ENCODE results near the gene ELAPOR1. TPM values are rescaled to one million over a fixed set of nuclear protein-coding genes. Genes with fewer than 3 reads are reported as not detected.

ELAPOR1 gene
- total RNA-seq, 1 experiment from 2014 or later = 0.10 TPM

DNA sequence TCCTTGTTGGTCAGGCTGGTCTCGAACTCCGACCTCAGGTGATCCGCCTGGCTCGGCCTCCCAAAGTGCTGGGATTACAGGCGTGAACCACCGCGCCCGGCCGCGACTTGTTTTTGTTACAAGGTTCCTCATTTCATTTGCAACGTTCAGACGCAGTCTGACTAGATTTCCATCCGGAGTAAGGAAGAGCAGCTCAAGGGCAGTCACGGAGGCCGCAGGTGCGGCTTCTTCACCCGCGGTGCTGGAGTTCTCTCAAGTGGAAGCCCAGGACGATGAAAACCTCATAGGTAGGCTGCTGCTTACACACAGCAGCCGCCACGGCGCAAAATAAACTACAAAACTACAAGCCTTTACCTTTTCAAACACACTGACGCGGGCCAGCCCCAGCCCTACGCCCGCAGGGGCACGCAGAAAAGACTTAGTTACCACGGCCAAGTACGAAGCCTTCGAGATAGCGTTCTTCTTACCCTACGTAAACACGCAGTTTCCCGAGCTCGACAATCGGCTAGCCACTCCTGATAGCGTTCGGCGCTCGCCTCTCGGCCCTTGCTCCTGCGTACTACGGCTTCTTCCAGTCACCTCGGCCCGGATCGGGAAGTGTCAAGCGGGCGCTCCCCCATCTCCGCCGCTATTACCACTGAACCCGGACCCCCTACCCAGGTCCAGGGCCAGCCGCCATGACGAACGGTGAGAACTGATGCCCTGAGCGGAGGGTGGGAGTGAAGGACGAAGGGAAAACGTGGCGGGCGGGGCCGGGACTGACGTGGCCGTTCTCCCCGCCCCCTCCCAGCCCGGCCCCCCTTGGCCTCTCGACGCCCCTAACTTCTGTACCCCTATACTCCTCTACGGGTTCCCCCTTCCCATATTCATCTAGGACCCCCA lies 23.5 kb upstream of the ELAPOR1 start, which contains the start of gene TMEM167B:
Gene TMEM167B (plus strand): TSS at position 569 of the 882 bp plus-strand sequence. CDS start 109 bp downstream, at position 678.
- peak; percentile 90 for DNase-seq
- H3K4me3 ChIP-seq (ENCODE audit: insufficient read depth, low read depth, low read length) = peak within 1 kb of the TSS; percentile 79
- H3K27me3 ChIP-seq (ENCODE audit: control insufficient read depth, insufficient read depth, low read length) = no peaks in the 10 kb centered on the region
- no peaks in the 10 kb centered on the region; the same call in 1 of the 2 replicates for H3K36me3 ChIP-seq (replicated peaks; ENCODE audit: control insufficient read depth, insufficient read depth, low read length)

DNA sequence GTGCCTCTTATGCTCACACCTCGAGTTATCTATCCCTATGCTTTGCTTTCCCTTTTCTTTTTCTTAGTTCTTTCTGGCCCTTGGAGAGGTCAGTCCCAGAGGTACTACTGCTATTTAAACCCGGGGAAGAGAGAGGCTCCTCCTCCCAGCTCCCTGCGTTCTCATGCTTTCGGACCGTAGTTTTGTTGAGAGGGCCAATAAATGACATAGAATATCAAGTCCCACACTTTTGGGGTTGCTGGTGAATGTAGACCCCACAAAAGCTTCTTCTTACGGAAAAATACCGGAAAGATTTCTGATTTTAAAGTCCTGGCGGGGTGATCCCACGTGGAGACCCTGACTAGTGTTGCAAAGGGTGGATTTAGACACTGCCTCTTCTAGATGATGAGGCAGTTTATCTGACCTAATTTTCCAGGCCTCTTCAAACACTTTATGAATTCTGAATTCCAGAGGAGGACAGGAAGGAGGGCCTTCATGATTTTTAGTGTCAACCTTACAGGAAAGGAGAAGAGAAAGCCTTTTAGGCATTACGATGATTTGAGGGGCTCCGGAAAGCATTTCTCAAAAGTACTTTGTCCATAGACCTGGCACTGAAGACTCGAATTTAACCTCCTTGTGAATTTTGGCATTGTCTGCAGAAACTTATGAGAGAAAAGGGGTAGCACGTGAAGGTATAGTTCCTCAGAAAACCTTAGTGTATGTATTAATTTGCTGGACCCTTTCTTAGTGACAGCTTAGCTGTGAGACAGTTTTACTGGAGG lies 22.7 kb upstream of the ELAPOR1 start:
- Histone ChIP-seq H3K27me3 (ENCODE audit: control insufficient read depth, insufficient read depth, low read length) (no peaks in the 10 kb centered on the region), H3K36me3 (replicated peaks; ENCODE audit: control insufficient read depth, insufficient read depth, low read length) (no peaks in the 10 kb centered on the region; the same call in 1 of the 2 replicates), H3K4me3 (ENCODE audit: insufficient read depth, low read depth, low read length) (peak overlapping the region; percentile 79)
- DNase-seq = peak; percentile 75

DNA sequence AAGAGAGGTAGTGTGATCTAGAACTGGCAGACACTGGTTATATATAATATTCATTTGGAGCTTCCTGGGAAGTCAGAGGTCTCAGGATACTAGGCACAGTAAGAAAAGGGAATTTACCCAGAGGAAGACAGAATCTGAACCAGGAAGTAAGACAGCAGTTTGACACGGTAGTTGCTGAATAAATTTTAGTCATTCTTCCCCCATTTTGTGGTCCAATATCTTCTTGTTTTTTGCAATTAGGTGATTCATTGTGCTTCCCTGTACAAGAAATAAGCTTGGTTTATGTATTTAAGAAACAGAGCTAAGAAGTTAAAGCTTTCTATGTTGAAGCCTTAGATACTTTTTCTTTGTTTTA lies 22.1 kb upstream of the ELAPOR1 start:
- H3K4me3 ChIP-seq (ENCODE audit: insufficient read depth, low read depth, low read length) = peak overlapping the region; percentile 79
- H3K27me3 ChIP-seq (ENCODE audit: control insufficient read depth, insufficient read depth, low read length) = no peaks in the 10 kb centered on the region
- no peaks in the 10 kb centered on the region; the same call in 1 of the 2 replicates for H3K36me3 ChIP-seq (replicated peaks; ENCODE audit: control insufficient read depth, insufficient read depth, low read length)
- no peak for DNase-seq

DNA sequence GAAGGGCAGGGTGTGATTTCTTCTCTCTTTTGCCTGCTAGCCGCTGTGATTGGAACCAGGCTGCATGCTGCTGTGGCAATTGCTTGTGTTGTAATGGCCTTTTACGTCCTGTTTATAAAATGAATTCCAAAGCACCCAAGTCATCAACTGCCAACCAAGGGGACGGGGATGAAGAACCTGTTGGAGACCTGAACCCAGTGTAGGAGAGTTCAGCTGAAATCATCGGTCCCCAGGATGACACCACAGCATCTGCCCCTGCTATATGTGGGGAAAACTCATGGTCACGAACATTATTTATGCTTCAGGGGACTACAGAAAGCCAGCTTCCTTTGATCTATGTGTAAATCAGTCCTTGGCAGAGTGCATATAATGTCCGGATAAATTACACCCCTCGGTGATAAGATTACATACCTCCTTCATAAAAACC lies 19.5 kb upstream of the ELAPOR1 start:
- no peak overlapping the region for H3K4me3 ChIP-seq (ENCODE audit: insufficient read depth, low read depth, low read length)
- no peak for DNase-seq
- no peaks in the 10 kb centered on the region; the same call in 1 of the 2 replicates for H3K36me3 ChIP-seq (replicated peaks; ENCODE audit: control insufficient read depth, insufficient read depth, low read length)
- H3K27me3 ChIP-seq (ENCODE audit: control insufficient read depth, insufficient read depth, low read length) = no peaks in the 10 kb centered on the region

DNA sequence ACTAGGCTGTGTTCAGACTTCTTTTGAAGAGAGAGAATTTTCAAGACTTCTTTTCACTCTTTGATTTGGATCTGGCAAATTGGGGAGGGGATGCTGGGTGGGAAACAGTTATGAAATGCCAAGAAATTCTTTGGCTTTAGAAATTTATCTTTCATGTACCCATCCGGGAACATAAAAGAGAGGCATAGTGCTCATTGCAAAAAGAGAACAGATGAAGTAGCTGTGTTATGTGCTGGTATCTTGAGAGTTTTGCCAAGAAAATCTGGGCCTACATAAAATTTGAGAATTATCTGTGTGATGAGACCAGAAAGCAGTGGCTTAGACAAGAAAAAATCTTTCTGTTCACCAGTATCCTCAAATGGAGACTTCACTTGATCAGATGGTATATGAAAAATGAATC lies 19.0 kb upstream of the ELAPOR1 start:
- DNase-seq = no peak
- Histone ChIP-seq H3K36me3 (replicated peaks; ENCODE audit: control insufficient read depth, insufficient read depth, low read length) (no peaks in the 10 kb centered on the region; the same call in 1 of the 2 replicates), H3K27me3 (ENCODE audit: control insufficient read depth, insufficient read depth, low read length) (no peaks in the 10 kb centered on the region), H3K4me3 (ENCODE audit: insufficient read depth, low read depth, low read length) (no peak overlapping the region)

DNA sequence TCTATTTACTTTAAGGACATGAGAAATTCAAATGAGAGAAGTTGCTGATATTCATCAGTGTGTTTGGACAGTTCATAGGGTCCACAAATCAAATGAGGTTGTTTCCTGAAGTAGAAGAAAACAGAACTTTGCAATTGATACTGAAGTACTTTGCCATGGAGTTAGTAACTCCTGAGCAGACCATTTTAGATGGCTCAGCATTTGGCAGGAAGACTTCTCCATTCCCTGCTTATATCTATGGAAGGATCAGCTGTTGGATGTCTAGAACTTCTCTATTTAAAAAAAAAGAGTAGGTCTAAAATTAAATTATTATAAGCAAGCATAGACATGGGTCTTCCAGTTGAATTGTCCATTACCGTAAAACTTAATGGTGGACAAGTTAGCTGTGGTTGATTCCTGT lies 18.3 kb upstream of the ELAPOR1 start:
- H3K27me3 ChIP-seq (ENCODE audit: control insufficient read depth, insufficient read depth, low read length) = no peaks in the 10 kb centered on the region
- no peak overlapping the region for H3K4me3 ChIP-seq (ENCODE audit: insufficient read depth, low read depth, low read length)
- no peaks in the 10 kb centered on the region; the same call in 1 of the 2 replicates for H3K36me3 ChIP-seq (replicated peaks; ENCODE audit: control insufficient read depth, insufficient read depth, low read length)
- no peak for DNase-seq

DNA sequence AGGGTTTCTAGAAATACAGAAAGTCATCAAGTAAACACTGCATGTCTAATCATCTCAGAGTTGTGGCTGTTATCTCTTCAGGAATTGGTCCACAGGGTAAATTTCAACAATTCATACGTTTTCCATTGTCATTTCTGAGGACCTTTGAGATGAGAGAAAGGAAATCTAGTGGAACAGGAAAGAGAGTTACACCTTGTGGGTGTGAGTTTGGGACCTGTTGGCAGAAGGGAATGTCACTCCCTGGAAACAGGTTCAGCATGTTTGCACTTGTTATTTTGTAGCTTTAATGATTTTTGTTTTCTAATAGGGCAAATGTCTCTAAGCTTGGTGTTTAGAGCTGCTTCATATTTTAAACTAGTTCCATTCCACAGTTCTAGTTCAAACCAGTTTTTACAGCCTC lies 17.8 kb upstream of the ELAPOR1 start:
- no peaks in the 10 kb centered on the region; the same call in 1 of the 2 replicates for H3K36me3 ChIP-seq (replicated peaks; ENCODE audit: control insufficient read depth, insufficient read depth, low read length)
- H3K27me3 ChIP-seq (ENCODE audit: control insufficient read depth, insufficient read depth, low read length) = no peaks in the 10 kb centered on the region
- DNase-seq = no peak
- H3K4me3 ChIP-seq (ENCODE audit: insufficient read depth, low read depth, low read length) = no peak overlapping the region

DNA sequence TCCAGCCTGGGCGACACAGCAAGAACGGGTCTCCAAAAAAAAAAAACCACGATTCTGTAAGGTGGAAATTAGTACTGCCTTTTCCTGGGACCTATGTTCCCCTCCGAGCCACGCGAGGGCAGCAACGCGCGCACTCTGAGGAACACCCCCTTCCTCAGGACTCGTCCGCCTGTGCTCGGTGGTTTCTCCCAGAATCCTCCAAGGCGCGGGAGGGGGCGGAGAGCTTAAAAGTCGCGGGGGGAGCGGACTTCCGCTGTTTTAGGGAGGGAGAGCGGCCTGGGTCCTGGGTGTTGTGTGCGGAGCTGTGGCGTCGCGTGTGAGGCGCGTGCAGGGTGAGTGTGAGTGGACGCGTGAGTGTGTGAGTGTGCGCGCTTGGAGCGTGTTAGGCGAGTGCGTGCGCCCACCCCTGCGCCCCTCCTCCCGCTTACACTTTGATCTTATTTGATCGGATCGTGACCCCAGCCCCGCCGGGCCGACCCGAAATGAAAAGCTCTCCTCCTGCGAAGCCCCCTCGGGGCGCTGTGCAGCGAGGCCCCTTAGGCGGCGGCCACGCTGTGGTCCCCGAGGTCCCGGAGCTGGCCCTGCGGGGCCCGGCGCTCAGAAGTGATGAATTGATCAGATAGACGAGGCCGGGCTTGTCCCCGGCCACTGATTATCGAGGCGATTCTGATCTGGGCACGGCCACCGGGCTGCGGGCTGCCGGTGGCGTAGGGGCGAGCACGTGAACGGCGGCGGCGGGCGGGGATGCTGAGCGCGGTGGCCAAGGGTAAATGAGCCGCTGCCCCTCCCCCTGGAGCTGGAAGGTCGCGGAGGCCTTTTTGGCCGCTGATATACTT lies 13.8 kb upstream of the ELAPOR1 start:
- Histone ChIP-seq H3K36me3 (replicated peaks; ENCODE audit: control insufficient read depth, insufficient read depth, low read length) (no peaks in the 10 kb centered on the region), H3K27me3 (ENCODE audit: control insufficient read depth, insufficient read depth, low read length) (no peaks in the 10 kb centered on the region), H3K4me3 (ENCODE audit: insufficient read depth, low read depth, low read length) (peak overlapping the region; percentile 100)
- DNase-seq = peak; percentile 96

DNA sequence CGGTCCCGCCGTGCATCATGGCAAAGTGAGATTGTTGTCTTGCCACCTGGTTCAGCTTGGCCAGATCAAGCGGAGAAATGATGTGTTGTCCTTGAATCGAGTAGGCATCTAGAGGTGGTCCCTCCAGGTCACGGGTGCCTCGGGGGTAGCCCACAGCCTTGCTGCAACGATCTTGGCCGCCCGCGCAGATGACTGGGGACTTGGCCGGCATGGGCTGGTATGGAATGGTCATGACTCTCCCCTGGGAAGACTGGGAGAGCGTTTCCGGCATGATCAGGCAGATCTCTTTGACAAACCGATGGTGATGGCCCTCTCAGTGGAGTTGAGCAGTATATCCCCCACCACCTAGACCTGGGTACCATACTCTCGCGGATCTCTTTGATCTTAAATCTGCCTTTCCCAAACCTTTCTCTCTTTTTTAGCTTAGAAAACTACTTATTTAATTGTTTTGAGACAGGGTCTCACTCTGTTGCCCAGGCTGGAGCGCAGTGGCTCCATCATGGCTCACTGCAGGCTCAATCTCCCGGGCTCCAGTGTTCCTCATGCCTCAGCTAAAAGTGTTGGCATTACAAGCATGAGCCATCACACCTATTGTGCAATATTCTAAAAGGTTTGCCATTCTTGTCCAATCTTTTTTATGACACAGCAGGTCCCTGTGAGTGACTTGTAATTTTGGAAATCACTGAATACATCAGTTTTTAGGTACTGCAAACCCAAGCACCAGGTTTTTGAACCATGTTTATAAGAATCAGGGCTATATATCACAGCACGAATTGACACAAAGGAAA lies 9.4 kb upstream of the ELAPOR1 start:
- DNase-seq = peak; percentile 36
- Histone ChIP-seq H3K27me3 (ENCODE audit: control insufficient read depth, insufficient read depth, low read length) (no peaks in the 10 kb centered on the region; the same call in 1 of the 2 replicates), H3K4me3 (ENCODE audit: insufficient read depth, low read depth, low read length) (no peak overlapping the region), H3K36me3 (replicated peaks; ENCODE audit: control insufficient read depth, insufficient read depth, low read length) (no peaks in the 10 kb centered on the region)

DNA sequence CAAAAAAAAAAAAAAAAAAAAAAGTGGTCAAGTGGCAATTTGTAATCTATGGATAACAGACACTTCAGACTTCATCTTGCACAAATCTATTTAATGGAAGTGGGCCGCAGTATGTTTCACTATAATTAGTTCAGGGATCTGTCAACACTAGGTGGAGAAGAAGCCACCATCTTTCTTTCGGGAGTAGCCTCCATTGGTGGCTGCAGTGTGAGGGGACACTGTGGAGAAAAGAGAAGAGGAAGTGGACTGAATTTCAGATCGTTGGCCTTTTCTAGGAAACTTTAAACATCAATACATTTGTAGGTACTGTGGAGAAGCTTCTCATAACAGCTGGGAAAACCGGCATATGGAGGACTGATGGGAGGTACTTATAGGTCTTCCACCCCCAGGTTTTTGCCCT lies 8.0 kb upstream of the ELAPOR1 start:
- no peak for DNase-seq
- Histone ChIP-seq H3K4me3 (ENCODE audit: insufficient read depth, low read depth, low read length) (no peak overlapping the region), H3K27me3 (ENCODE audit: control insufficient read depth, insufficient read depth, low read length) (peaks cover 7% of the 10 kb centered on the region; the same call in 1 of the 2 replicates), H3K36me3 (replicated peaks; ENCODE audit: control insufficient read depth, insufficient read depth, low read length) (no peaks in the 10 kb centered on the region)

DNA sequence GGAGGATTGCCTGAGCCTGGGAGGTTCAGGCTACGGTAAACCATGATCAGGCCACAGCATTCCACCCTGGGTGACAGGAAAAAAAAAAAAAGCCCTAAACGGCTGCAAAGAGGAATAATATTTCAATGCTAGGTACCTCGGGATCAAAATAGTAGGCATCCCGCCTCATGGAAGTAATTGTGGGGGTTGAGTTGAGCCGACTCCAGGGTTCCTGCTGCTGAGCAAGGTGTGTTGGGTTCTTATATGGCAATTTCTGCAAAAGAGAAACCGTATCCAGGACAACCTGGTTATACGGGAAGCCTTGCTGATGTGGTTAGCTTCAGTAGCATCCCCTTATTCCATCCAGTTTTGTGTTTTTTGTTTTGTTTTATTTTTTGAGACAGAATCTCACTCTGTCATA lies 6.1 kb upstream of the ELAPOR1 start:
- Histone ChIP-seq H3K36me3 (replicated peaks; ENCODE audit: control insufficient read depth, insufficient read depth, low read length) (no peaks in the 10 kb centered on the region), H3K27me3 (ENCODE audit: control insufficient read depth, insufficient read depth, low read length) (peaks cover 24% of the 10 kb centered on the region), H3K4me3 (ENCODE audit: insufficient read depth, low read depth, low read length) (no peak overlapping the region)
- DNase-seq = no peak

DNA sequence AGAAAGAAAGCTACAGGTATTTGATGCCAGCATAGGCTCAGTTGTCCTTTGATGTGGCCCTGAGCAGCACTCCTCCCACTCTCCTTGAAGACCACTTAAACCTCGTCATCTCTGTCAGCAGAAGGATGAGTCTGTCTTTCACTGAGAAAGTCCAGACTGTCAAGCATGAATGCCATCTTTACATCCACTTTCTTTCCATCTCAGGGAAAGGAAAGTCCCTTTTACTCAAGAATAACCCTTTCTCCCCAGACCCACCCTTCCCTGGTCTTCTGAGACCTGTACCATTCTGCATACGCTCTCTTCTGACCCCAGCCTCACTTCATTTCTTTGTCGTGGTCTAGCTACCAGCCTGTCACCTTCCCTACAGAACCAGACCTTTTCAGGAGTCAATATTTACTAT lies 4.0 kb upstream of the ELAPOR1 start:
- no peak overlapping the region for H3K4me3 ChIP-seq (ENCODE audit: insufficient read depth, low read depth, low read length)
- no peaks in the 10 kb centered on the region for H3K36me3 ChIP-seq (replicated peaks; ENCODE audit: control insufficient read depth, insufficient read depth, low read length)
- no peak for DNase-seq
- peaks cover 45% of the 10 kb centered on the region for H3K27me3 ChIP-seq (ENCODE audit: control insufficient read depth, insufficient read depth, low read length)

DNA sequence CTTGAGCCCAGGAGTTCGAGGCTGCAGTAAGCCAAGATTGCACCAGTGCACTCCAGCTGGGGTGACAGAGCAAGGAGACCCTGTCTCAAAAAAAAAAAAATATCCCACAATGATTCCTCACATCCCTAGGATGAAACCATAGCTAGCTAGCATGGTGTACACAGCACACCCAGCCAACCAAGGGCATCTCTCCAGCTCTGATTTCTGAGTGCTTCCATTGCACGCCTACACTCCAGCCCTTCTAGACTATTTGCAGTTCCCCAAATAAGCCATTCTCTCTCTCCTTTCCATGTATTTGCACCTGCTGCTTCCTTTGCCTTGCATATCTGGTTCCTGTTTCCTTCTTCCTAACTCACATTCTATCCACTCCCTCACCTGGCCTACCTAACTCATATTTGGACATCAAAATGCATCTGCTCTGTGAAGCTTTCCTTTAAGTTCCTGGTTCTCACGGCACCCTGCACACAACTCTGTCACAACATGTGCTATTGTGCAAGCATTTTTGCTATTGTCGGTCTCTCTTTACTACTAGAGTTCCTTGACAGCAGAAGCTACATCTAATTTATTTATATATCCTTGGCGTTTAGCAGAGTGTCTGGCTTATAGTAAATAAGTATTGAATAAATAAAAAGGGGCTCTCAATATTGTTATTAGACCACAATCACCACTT lies 2.4 kb upstream of the ELAPOR1 start:
- H3K4me3 ChIP-seq (ENCODE audit: insufficient read depth, low read depth, low read length) = no peak overlapping the region
- no peak for DNase-seq
- no peaks in the 10 kb centered on the region for H3K36me3 ChIP-seq (replicated peaks; ENCODE audit: control insufficient read depth, insufficient read depth, low read length)
- peaks cover 58% of the 10 kb centered on the region for H3K27me3 ChIP-seq (ENCODE audit: control insufficient read depth, insufficient read depth, low read length)
